Neural cell (in vitro differentiated cells): ENCODE measurements around the gene CKAP4. TPM values are rescaled to one million over a fixed set of nuclear protein-coding genes. Genes with fewer than 3 reads are reported as not detected.

Experiments used
- H2AFZ ChIP-seq: fragments of 200-600, 300-800 bp; sonication (generic), shearing (Covaris generic); 2 replicates; pipeline ENCODE4 v1.6.0; 2014; ENCODE audit warnings: low read depth, mild to moderate bottlenecking, antibody characterized with exemption, low read length, moderate library complexity
- H3F3A ChIP-seq: fragments of 200-600 bp; shearing (Covaris generic); 2 replicates; pipeline ENCODE4 v1.6.1; 2016; ENCODE audit warnings: mild to moderate bottlenecking, moderate library complexity, mixed read lengths, antibody characterized with exemption, low read length; ENCODE audit not compliant: insufficient read depth, poor library complexity, severe bottlenecking
- H3K27ac ChIP-seq: fragments of 200-600, 300-800 bp; sonication (generic), shearing (Covaris generic); 2 replicates; pipeline ENCODE4 v1.5.1; 2014; ENCODE audit warnings: mild to moderate bottlenecking, low read length, moderate library complexity
- H3K27me3 ChIP-seq: fragments of 300-800, 200-600 bp; sonication (generic), shearing (Covaris generic); 2 replicates; pipeline ENCODE4 v1.6.0; 2014; ENCODE audit warnings: mild to moderate bottlenecking, low read depth, low read length, moderate library complexity; ENCODE audit not compliant: insufficient read depth
- H3K36me3 ChIP-seq: fragments of 300-800, 200-600 bp; sonication (generic), shearing (Covaris generic); 2 replicates; pipeline ENCODE4 v1.5.1; 2014; ENCODE audit warnings: mild to moderate bottlenecking, antibody characterized with exemption, low read length, moderate library complexity; ENCODE audit not compliant: insufficient read depth
- H3K4me2 ChIP-seq: fragments of 300-800, 200-600 bp; sonication (generic), shearing (Covaris generic); 2 replicates; pipeline ENCODE4 v1.6.0; 2014; ENCODE audit warnings: mild to moderate bottlenecking, low read length
- H3K4me3 ChIP-seq: fragments of 300-800, 200-600 bp; sonication (generic), shearing (Covaris generic); 2 replicates; pipeline ENCODE4 v1.5.1; 2014; ENCODE audit warnings: mild to moderate bottlenecking, low read length, moderate library complexity
- H3K79me2 ChIP-seq: fragments of 200-600 bp; shearing (Covaris generic); replicated peaks from 2 replicates; pipeline ENCODE4 v1.6.0; 2014; ENCODE audit warnings: mild to moderate bottlenecking, low read length, moderate library complexity; ENCODE audit not compliant: insufficient read depth
- H3K9ac ChIP-seq: fragments of 300-800, 200-600 bp; sonication (generic), shearing (Covaris generic); 2 replicates; pipeline ENCODE4 v1.6.1; 2016; ENCODE audit warnings: mild to moderate bottlenecking, low read length, mixed read lengths
- H3K9me2 ChIP-seq: fragments of 200-600 bp; shearing (Covaris generic); 2 replicates; pipeline ENCODE4 v1.6.1; 2016; ENCODE audit warnings: mild to moderate bottlenecking, low read length, mixed read lengths; ENCODE audit not compliant: insufficient read depth
- H3K9me3 ChIP-seq: fragments of 200-600, 300-800 bp; sonication (generic), shearing (Covaris generic); 2 replicates; pipeline ENCODE4 v1.6.1; 2016; ENCODE audit warnings: mild to moderate bottlenecking, mixed run types, low read length, moderate library complexity, mixed read lengths
- H4K20me1 ChIP-seq: fragments of 200-600 bp; shearing (Covaris generic); 2 replicates; pipeline ENCODE4 v1.6.1; 2016; ENCODE audit warnings: mild to moderate bottlenecking, mixed run types; ENCODE audit not compliant: insufficient read depth
- EP300 ChIP-seq: fragments of 450-650 bp; conservative IDR thresholded peaks from 2 replicates; pipeline ENCODE4 v1.6.1; 2014; ENCODE audit warnings: antibody characterized with exemption, mild to moderate bottlenecking, moderate library complexity; ENCODE audit not compliant: poor library complexity, severe bottlenecking
- EZH2 ChIP-seq: fragments of 200-600, 300-800 bp; shearing (Covaris generic), sonication (generic); IDR thresholded peaks from 2 replicates; pipeline ENCODE4 v1.6.1; 2014; ENCODE audit warnings: antibody characterized with exemption, low read length, borderline replicate concordance, mild to moderate bottlenecking; ENCODE audit not compliant: insufficient read depth, poor library complexity, severe bottlenecking
- MXI1 ChIP-seq: fragments of 450-650 bp; conservative IDR thresholded peaks from 2 replicates; pipeline ENCODE4 v1.6.1; 2014; ENCODE audit warnings: antibody characterized with exemption, mild to moderate bottlenecking; ENCODE audit not compliant: poor library complexity, severe bottlenecking
- POLR2AphosphoS5 ChIP-seq: IDR thresholded peaks from 2 replicates; pipeline ENCODE4 v1.6.1; 2012
- RAD21 ChIP-seq: fragments of 450-650 bp; conservative IDR thresholded peaks from 2 replicates; pipeline ENCODE4 v1.6.1; 2014; ENCODE audit warnings: antibody characterized with exemption, mild to moderate bottlenecking, moderate library complexity
- SMC3 ChIP-seq: fragments of 450-650 bp; conservative IDR thresholded peaks from 2 replicates; pipeline ENCODE4 v1.6.1; 2014; ENCODE audit warnings: antibody characterized with exemption, mild to moderate bottlenecking, moderate library complexity; ENCODE audit not compliant: poor library complexity
- TAF1 ChIP-seq: IDR thresholded peaks from 2 replicates; pipeline ENCODE4 v1.6.1; 2012; ENCODE audit warnings: low read depth
- polyA plus RNA-seq: library from polyadenylated mRNA; depleted of rRNA; stranded (reverse); fragments of >200 nt; gene quantifications from 2 replicates; pipeline ENCODE4 v1.2.3, GENCODE V29; 2014
- TF ChIP-seq, protein P1 (sequence below): IDR thresholded peaks from 2 replicates; pipeline ENCODE4 v1.6.1; 2012; ENCODE audit warnings: borderline replicate concordance
- TF ChIP-seq, protein P2 (sequence below): fragments of 450-650 bp; IDR thresholded peaks from 2 replicates; pipeline ENCODE4 v1.5.1; 2014; ENCODE audit warnings: antibody characterized with exemption, mild to moderate bottlenecking, moderate library complexity; ENCODE audit not compliant: poor library complexity, severe bottlenecking

Gene CKAP4
- polyA plus RNA-seq, 1 donor from 2014 or later = 50.0 TPM

DNA sequence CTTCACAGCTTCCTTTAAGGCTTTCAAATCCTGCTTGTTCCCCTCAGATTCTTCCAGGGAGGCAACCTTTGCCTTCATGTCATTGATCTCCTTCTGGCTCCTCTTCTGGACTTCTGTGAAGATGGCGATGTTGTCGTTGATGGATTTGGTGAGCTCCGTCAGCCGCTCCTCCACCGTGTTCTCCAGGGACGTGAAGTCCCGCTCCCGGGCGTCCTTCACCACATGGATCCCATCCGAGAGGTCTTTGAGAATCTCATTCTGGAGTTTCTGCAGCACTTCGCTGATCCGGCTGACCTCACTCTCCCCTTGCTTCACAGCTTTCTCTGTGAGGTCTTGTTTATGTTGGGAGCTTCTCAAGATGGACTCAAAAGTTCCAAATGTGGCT lies 7.9 kb downstream of the CKAP4 start:
- H3K79me2 ChIP-seq = peaks cover 22% of the 10 kb centered on the region
- no peak overlapping the region for H3K4me2 ChIP-seq
- no peaks in the 10 kb centered on the region for H3K9me3 ChIP-seq
- no peak overlapping the region for H3K27ac ChIP-seq
- no peaks in the 10 kb centered on the region for H3K36me3 ChIP-seq
- H2AFZ ChIP-seq = no peak overlapping the region
- no peaks in the 10 kb centered on the region for H3K9me2 ChIP-seq
- TF ChIP-seq, protein P1, sequence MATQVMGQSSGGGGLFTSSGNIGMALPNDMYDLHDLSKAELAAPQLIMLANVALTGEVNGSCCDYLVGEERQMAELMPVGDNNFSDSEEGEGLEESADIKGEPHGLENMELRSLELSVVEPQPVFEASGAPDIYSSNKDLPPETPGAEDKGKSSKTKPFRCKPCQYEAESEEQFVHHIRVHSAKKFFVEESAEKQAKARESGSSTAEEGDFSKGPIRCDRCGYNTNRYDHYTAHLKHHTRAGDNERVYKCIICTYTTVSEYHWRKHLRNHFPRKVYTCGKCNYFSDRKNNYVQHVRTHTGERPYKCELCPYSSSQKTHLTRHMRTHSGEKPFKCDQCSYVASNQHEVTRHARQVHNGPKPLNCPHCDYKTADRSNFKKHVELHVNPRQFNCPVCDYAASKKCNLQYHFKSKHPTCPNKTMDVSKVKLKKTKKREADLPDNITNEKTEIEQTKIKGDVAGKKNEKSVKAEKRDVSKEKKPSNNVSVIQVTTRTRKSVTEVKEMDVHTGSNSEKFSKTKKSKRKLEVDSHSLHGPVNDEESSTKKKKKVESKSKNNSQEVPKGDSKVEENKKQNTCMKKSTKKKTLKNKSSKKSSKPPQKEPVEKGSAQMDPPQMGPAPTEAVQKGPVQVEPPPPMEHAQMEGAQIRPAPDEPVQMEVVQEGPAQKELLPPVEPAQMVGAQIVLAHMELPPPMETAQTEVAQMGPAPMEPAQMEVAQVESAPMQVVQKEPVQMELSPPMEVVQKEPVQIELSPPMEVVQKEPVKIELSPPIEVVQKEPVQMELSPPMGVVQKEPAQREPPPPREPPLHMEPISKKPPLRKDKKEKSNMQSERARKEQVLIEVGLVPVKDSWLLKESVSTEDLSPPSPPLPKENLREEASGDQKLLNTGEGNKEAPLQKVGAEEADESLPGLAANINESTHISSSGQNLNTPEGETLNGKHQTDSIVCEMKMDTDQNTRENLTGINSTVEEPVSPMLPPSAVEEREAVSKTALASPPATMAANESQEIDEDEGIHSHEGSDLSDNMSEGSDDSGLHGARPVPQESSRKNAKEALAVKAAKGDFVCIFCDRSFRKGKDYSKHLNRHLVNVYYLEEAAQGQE = no peak
- TF ChIP-seq SMC3 = no peak
- TF ChIP-seq RAD21 = no peak
- TF ChIP-seq, protein P2, sequence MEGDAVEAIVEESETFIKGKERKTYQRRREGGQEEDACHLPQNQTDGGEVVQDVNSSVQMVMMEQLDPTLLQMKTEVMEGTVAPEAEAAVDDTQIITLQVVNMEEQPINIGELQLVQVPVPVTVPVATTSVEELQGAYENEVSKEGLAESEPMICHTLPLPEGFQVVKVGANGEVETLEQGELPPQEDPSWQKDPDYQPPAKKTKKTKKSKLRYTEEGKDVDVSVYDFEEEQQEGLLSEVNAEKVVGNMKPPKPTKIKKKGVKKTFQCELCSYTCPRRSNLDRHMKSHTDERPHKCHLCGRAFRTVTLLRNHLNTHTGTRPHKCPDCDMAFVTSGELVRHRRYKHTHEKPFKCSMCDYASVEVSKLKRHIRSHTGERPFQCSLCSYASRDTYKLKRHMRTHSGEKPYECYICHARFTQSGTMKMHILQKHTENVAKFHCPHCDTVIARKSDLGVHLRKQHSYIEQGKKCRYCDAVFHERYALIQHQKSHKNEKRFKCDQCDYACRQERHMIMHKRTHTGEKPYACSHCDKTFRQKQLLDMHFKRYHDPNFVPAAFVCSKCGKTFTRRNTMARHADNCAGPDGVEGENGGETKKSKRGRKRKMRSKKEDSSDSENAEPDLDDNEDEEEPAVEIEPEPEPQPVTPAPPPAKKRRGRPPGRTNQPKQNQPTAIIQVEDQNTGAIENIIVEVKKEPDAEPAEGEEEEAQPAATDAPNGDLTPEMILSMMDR = no peak
- TF ChIP-seq POLR2AphosphoS5 = no peak
- no peak for TF ChIP-seq EZH2
- no peak overlapping the region for H3K9ac ChIP-seq
- no peaks in the 10 kb centered on the region for H3K27me3 ChIP-seq
- no peaks in the 10 kb centered on the region for H4K20me1 ChIP-seq
- H3F3A ChIP-seq = no peaks in the 10 kb centered on the region
- no peak overlapping the region for H3K4me3 ChIP-seq

DNA sequence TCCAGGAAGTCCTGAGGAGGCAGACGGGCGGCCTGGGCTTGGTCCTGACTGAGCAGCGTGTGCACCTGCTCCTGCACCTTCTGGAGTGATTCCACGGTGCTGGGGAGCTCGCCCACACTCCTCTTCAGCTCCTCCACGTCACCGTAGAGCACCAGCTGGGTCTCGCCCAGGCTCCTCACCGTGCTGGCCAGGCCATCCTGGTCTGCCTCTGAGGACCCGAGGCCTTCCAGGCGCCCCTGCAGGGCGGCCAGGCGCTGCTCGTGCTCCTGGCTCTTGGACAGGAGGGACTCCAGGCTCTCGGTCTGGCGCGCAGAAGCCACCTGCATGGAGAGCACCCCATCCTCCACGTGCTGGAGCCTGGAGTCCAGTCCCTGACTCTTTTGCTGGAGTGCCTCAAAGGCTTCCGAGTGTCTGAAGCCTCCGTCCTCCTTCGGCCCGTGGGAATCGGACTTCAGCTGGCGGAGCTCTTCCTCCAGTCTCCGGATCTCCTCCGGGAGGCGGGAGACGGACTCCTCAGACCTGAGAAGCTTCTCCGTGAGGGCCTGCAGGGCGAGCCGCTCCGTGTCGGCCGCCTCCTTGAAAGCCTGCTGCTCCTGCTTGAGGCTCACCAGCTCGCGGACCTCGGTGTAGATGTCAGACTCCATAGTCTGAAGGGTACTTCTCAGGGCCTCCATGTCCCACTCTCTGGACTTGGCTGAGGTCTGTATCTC lies 8.4 kb downstream of the CKAP4 start:
- no peak overlapping the region for H3K9ac ChIP-seq
- no peaks in the 10 kb centered on the region for H4K20me1 ChIP-seq
- H3F3A ChIP-seq = no peaks in the 10 kb centered on the region
- no peaks in the 10 kb centered on the region for H3K27me3 ChIP-seq
- TF ChIP-seq POLR2AphosphoS5 (no peak), RAD21 (no peak), TAF1 (no peak), EP300 (no peak), SMC3 (no peak), EZH2 (no peak), MXI1 (no peak)
- TF ChIP-seq, protein P1 = no peak
- TF ChIP-seq, protein P2 = no peak
- no peak overlapping the region for H3K27ac ChIP-seq
- no peak overlapping the region for H3K4me2 ChIP-seq
- H3K36me3 ChIP-seq = no peaks in the 10 kb centered on the region
- no peak overlapping the region for H3K4me3 ChIP-seq
- no peaks in the 10 kb centered on the region for H3K9me3 ChIP-seq
- H3K79me2 ChIP-seq = peaks cover 16% of the 10 kb centered on the region
- H2AFZ ChIP-seq = no peak overlapping the region
- no peaks in the 10 kb centered on the region for H3K9me2 ChIP-seq
